NCI-H128 (cell line): ENCODE data around the gene ISCA2.
"Not testable (repeated sequence)": the region's sequence is repeated elsewhere in the genome, so short reads cannot be mapped to it uniquely, and the experiment has no call there.

Source experiments
- DNase-seq: peaks from one replicate; lab custom pipeline; 2025; ENCODE audit not compliant: unreplicated experiment; lab: John Stamatoyannopoulos, UW

ISCA2 gene

GRCh38 chr14:74493343-74494261, at the start of gene ISCA2:
TSS of gene ISCA2 (plus strand) at chr14:74493765. CDS start at chr14:74493775, 10 bp downstream.
- DNase-seq, result peak; percentile 97

- DNase-seq, result no peak
Observed at GRCh38 chr14:74444866-74445265, 48.7 kb upstream of the ISCA2 start.

GRCh38 chr14:74454397-74454796, 39.2 kb upstream of the ISCA2 start:
- not testable (repeated sequence) for DNase-seq

- DNase-seq, result no peak
Observed at GRCh38 chr14:74456684-74457564, 36.6 kb upstream of the ISCA2 start.

GRCh38 chr14:74457565-74457895, 36.0 kb upstream of the ISCA2 start:
- DNase-seq, result no peak

- DNase-seq, result no peak
Observed at GRCh38 chr14:74459289-74459946, 34.1 kb upstream of the ISCA2 start.

- DNase-seq, result no peak
Observed at GRCh38 chr14:74459976-74460375, 33.6 kb upstream of the ISCA2 start.

- DNase-seq, result no peak
Observed at GRCh38 chr14:74462993-74463392, 30.6 kb upstream of the ISCA2 start.

GRCh38 chr14:74463697-74464096, 29.9 kb upstream of the ISCA2 start:
- no peak for DNase-seq

- no peak for DNase-seq
Observed at GRCh38 chr14:74464785-74465184, 28.8 kb upstream of the ISCA2 start.

- DNase-seq, result no peak
Observed at GRCh38 chr14:74465335-74465734, 28.2 kb upstream of the ISCA2 start.

GRCh38 chr14:74468513-74468912, 25.1 kb upstream of the ISCA2 start:
- DNase-seq, result no peak

- DNase-seq, result no peak
Observed at GRCh38 chr14:74469548-74470518, 23.7 kb upstream of the ISCA2 start.

GRCh38 chr14:74472601-74473000, 21.0 kb upstream of the ISCA2 start:
- DNase-seq, result no peak

GRCh38 chr14:74474376-74474775, 19.2 kb upstream of the ISCA2 start:
- DNase-seq, result no peak

- DNase-seq, result no peak
Observed at GRCh38 chr14:74475678-74476077, 17.9 kb upstream of the ISCA2 start.

GRCh38 chr14:74476107-74476506, 17.5 kb upstream of the ISCA2 start:
- no peak for DNase-seq

- no peak for DNase-seq
Observed at GRCh38 chr14:74476607-74477006, 17.0 kb upstream of the ISCA2 start.

- DNase-seq, result no peak
Observed at GRCh38 chr14:74478996-74479635, 14.4 kb upstream of the ISCA2 start.

GRCh38 chr14:74480046-74480445, 13.5 kb upstream of the ISCA2 start:
- no peak for DNase-seq
